GM12878 (cell line): Measurements from ENCODE around the gene COL9A3. TPM values are rescaled to one million over a fixed set of nuclear protein-coding genes. Genes with fewer than 3 reads are reported as not detected.

Experiments used
- E4F1 ChIP-seq: fragments of 450-650 bp; IDR thresholded peaks from 2 replicates; pipeline ENCODE4 v1.6.1; 2018; ENCODE audit warnings: borderline replicate concordance, mild to moderate bottlenecking; ENCODE audit not compliant: partially characterized antibody
- FOXK2 ChIP-seq: fragments of 450-650 bp; IDR thresholded peaks from 2 replicates; pipeline ENCODE4 v1.6.1; 2017; ENCODE audit warnings: mild to moderate bottlenecking, moderate library complexity
- NR2C1 ChIP-seq: fragments of 450-650 bp; IDR thresholded peaks from 2 replicates; pipeline ENCODE4 v1.6.1; 2017; ENCODE audit warnings: antibody characterized with exemption, mild to moderate bottlenecking, moderate library complexity
- RUNX3 ChIP-seq: IDR thresholded peaks from 2 replicates; pipeline ENCODE4 v1.6.1; 2012; ENCODE audit warnings: low read length, inconsistent platforms
- TAF1 ChIP-seq: IDR thresholded peaks from 2 replicates; pipeline ENCODE4 v1.6.1; 2011; ENCODE audit warnings: mild to moderate bottlenecking, low read depth, low read length, borderline replicate concordance
- ZBTB11 ChIP-seq: fragments of 450-650 bp; formaldehyde crosslinking; IDR thresholded peaks from 2 replicates; pipeline ENCODE4 v1.5.0; 2022; ENCODE audit warnings: mild to moderate bottlenecking, missing genetic modification characterization
- polyA plus RNA-seq, 11 experiments: library from polyadenylated mRNA; depleted of rRNA in 4 of 11; unstranded in 6 of 11; stranded (reverse) in 5 of 11; fragments of >200 nt; fragmentation: Nextera tagmentation in 4 of 11; fragmentation: Illumina TruSeq in 1 of 11; extraction: Ambion mirVana in 4 of 11; extraction: Trizol in 1 of 11; gene quantifications; 1 replicate in 1 of 11; 2 replicates in 10 of 11; pipeline versions ENCODE4 v1.2.1 to v1.2.3, GENCODE V29; 2011 to 2016; ENCODE audit warnings: inconsistent platforms in 2 of 11, missing spikeins in 2 of 11, low read depth in 1 of 11
- total RNA-seq, 4 experiments: library from RNA; depleted of rRNA in 3 of 4; stranded (reverse); fragments of >200 nt in 3 of 4; fragmentation: Illumina TruSeq in 1 of 4; extraction: Trizol in 1 of 4; gene quantifications; 2 replicates each; pipeline versions ENCODE4 v1.2.1 to v1.2.3, GENCODE V29; 2013 to 2021

COL9A3 gene
- total and polyA plus RNA-seq, 10 of the 15 experiments (the other 5 are each of a cell fraction or from before 2014, with no cell fraction given): 0.09 to 1.7 (median 0.63) TPM; not detected in 1

DNA sequence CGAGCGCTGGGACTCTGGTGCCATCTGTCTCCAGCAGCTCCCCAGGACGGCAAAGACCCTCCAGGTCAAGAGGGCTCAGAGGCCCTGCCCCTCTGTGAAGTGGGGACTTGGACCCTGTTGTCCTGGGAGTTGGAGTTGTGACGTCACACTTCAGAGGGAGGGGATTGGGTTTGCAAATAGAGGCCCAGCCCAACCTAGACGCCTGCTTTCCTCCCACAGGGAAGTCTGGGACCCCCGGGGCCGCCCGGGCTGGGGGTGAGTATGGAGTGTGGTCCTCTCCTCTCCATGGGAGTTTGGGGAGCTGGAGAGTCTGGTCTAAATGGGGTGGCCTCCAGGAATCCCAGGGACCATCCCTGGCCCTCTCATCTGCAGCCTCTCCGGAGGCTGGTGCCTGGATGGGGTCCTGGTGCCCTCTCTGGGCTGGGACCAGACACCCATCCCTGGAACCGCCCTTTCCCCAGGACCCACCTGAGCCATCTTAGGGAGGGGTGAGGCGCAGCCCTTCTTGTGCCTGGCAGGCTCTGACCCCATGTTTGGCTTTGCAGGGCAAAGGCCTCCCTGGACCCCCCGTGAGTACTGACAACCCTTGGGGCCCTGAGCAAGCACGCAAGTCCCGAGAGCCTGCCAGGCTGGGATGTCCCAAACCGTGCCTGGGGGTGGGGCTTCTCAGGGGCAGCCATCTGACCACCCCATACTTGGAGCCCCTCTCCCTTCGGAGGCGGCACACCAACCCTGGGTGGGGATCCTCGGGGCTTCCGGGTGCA lies 4.3 kb downstream of the COL9A3 start (continued):
- no peak for TF ChIP-seq ZBTB11 (CRISPR knock-in tag)
- TF ChIP-seq TAF1: no peak
- no peak for TF ChIP-seq NR2C1
- no peak for TF ChIP-seq RUNX3
- TF ChIP-seq FOXK2: no peak
- TF ChIP-seq E4F1: no peak
- TF ChIP-seq, all 136 proteins: peak for 0
